ENCODE data around the gene F11R. TPM values are rescaled to one million over a fixed set of nuclear protein-coding genes. Genes with fewer than 3 reads are reported as not detected.

F11R gene
- total RNA-seq, 6 experiments from 2014 or later = 48.3 to 119 (median 65.3) TPM

DNA sequence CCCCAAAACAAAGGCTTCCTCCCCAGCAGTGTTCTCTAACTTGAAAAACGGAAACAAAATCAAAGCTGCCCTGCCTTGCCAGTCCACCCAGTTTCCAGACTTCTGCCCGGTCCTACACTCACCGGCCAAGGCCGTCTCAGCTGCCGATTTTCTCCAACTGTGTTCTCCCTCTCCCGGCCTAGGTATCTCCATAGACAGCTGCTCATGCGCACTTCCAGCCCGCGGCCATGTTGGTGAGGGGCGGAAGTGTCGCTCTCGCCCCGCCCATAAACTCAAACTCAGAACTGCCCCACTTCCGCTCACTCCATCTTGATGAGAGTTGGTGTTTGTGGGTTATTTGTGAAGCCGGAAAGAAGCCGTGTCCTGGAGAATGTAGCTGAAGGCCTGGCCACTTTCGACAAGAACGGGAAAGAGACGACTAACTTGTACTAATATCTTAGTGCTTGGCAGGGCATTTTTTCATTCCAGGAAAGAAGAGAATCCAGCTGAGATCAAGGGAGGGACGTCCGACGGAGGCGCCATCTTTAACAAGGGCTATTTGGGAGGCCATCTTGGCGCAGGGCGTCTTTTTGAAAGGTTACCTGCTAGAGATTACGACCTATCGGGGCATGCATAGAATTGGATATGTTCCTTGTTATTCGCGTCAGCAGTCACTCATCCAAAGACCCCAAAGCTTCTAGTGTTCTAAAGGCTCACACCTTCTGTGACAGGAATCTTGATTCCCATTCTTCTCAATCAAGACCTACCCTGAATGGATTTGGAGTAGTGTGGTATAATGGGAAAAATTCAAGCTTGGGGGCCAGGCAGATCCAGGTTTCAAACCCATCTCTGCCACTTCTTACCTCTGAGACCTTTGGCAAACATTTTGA lies 25.0 kb upstream of the F11R start, which contains the start of gene USF1:
Gene USF1 (minus strand): TSS at position 242 of the 869 bp plus-strand sequence. CDS start 2,702 bp downstream, outside the sequence.
- H3K36me3 ChIP-seq = peaks cover 0 to 25% (median 10%) of the 10 kb centered on the region in 4 donors
- WGBS (ENCODE audit: insufficient coverage, low coverage, low lambda C conversion rate, missing lambda C conversion rate) = under 1% methylated on average over 29 of the region's 29 CpGs
- ATAC-seq = peak; percentile 91 to 92 (median 92)
- peaks cover 0 to 7% (median 4%) of the 10 kb centered on the region in 4 donors for H3K4me1 ChIP-seq
- no peaks in the 10 kb centered on the region for H3K27me3 ChIP-seq
- H3K9me3 ChIP-seq = no peaks in the 10 kb centered on the region
- TF ChIP-seq, protein P1, sequence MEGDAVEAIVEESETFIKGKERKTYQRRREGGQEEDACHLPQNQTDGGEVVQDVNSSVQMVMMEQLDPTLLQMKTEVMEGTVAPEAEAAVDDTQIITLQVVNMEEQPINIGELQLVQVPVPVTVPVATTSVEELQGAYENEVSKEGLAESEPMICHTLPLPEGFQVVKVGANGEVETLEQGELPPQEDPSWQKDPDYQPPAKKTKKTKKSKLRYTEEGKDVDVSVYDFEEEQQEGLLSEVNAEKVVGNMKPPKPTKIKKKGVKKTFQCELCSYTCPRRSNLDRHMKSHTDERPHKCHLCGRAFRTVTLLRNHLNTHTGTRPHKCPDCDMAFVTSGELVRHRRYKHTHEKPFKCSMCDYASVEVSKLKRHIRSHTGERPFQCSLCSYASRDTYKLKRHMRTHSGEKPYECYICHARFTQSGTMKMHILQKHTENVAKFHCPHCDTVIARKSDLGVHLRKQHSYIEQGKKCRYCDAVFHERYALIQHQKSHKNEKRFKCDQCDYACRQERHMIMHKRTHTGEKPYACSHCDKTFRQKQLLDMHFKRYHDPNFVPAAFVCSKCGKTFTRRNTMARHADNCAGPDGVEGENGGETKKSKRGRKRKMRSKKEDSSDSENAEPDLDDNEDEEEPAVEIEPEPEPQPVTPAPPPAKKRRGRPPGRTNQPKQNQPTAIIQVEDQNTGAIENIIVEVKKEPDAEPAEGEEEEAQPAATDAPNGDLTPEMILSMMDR (IDR thresholded peaks at IDR 0.05) = peak in 1 of 4 donors; percentile 2
- peak; percentile 68 for TF ChIP-seq POLR2A (IDR thresholded peaks at IDR 0.05)
- peak; percentile 90 to 93 (median 93) for DNase-seq
- H3K27ac ChIP-seq = peak within 1 kb of the TSS; percentile 91 to 96 (median 94)
- H3K4me3 ChIP-seq = peak within 1 kb of the TSS; percentile 83 to 94 (median 93)
- intact Hi-C loops (cut with DNase I) = loop anchor here in 1 of 2 donors (10.0 kb wide), 1 partner anchor 51 kb away; no protein-coding TSS in a partner anchor

DNA sequence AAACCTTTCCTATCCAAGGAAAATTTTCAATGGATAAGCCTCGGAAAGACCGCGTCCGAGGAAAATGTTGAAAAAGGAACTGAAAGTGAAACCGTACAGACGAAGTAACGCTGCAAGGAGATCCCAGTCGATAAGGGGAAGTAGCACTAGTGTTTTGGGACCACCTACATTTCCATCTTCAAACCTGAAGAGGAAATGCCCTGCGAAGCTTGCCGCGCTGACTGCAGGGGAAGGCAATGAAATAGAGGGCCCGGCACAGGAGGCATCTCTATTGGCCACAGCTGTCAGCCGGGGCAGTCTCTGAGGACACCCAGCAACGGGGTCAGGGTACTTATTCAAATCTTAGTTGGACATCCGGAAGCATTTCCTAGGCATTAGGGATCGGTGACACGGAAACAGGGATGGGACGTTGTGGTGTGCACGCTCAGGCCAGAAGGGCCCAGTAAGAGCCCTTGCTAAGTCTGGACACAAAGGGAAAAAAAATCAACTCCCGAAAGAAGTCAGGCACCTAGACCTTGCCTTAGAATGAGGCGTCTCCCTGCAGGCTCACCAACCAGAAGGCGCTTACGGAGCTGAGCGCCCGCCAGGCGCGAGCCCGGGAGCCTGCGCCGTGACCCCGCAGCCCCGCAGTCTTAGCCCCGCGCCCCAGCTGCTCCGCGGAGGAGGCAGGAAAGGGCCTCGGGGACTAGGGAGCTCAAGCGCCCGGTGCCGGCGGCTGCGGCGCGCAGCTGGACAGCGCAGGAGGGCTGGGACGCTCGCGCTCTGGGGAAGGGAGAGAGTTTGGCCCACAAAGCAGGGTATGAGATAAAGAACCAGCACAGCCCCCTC lies 24.2 kb upstream of the F11R start:
- peak overlapping the region; percentile 91 to 96 (median 94) for H3K27ac ChIP-seq
- H3K9me3 ChIP-seq = no peaks in the 10 kb centered on the region
- peaks cover 4 to 33% (median 15%) of the 10 kb centered on the region in 4 donors for H3K36me3 ChIP-seq
- TF ChIP-seq POLR2A (IDR thresholded peaks at IDR 0.05) = peak; percentile 66
- TF ChIP-seq, protein P1 (IDR thresholded peaks at IDR 0.05) = peak in 1 of 4 donors; percentile 3
- DNase-seq (peak; percentile 79 to 88 (median 87)), ATAC-seq (peak; percentile 69 to 84 (median 76))
- under 1% methylated on average over 31 of the region's 48 CpGs for WGBS (ENCODE audit: insufficient coverage, low coverage, low lambda C conversion rate, missing lambda C conversion rate)
- peak overlapping the region; percentile 83 to 94 (median 93) for H3K4me3 ChIP-seq
- intact Hi-C loops (cut with DNase I) = loop anchor here in 1 of 2 donors (10.0 kb wide), 1 partner anchor 50 kb away; no protein-coding TSS in a partner anchor
- no peaks in the 10 kb centered on the region for H3K27me3 ChIP-seq
- peaks cover 0 to 7% (median 4%) of the 10 kb centered on the region in 4 donors for H3K4me1 ChIP-seq

DNA sequence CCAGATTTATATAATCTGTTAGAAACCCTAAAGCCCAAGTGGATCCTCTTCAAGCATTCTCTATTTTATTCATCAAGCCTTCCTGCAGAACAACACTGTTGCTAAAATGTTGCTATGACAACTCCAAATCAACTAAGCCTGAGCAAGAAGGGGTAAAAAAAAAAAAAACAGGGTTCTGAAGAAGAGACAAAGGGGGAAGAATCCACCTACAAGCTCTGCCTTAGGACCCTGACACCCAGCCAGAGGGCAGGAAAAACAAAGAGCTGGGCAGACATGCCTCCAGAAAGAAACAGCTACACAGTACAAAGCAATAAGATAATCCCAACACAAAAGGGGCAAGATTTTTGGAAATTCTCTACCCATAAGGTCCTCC lies 23.6 kb upstream of the F11R start:
- DNase-seq = no peak
- intact Hi-C loops (cut with DNase I) = loop anchor here in 1 of 2 donors (10.0 kb wide), 1 partner anchor 50 kb away; no protein-coding TSS in a partner anchor
- TF ChIP-seq, protein P1 (IDR thresholded peaks at IDR 0.05) = no peak
- no peak for TF ChIP-seq POLR2A (IDR thresholded peaks at IDR 0.05)

DNA sequence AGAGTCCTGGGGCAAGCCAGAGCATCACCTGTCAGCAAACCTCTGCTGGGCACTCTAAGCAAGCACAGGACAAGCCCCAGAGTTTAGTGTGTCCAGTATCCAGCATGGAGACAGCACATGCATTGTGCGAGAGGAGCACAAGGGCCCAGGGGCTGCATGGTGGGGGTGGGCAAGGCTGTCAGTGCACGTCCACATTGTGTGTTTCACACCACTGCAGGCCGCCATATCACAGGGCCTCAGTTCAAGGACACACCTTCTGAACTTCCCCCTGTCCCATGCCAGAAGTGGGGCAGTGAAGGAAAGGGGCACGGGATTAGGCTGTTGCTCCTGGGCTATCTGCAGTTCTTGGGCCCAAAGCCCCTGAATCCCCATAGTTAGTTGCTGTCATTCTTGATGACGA lies 18.6 kb upstream of the F11R start:
- intact Hi-C loops (cut with DNase I) = no loop called here
- H3K4me3 ChIP-seq = no peak overlapping the region
- H3K36me3 ChIP-seq = peaks cover 6 to 41% (median 21%) of the 10 kb centered on the region in 4 donors

More for the DNA sequence above, 23.6 kb upstream of the F11R start:
- no peak for ATAC-seq
- Histone ChIP-seq H3K27ac (peak overlapping the region; percentile 91 to 96 (median 94)), H3K27me3 (no peaks in the 10 kb centered on the region), H3K36me3 (peaks cover 6 to 39% (median 19%) of the 10 kb centered on the region in 4 donors), H3K9me3 (no peaks in the 10 kb centered on the region), H3K4me1 (peaks cover 0 to 8% (median 4%) of the 10 kb centered on the region in 4 donors), H3K4me3 (peak overlapping the region; percentile 83 to 94 (median 93))

More for the DNA sequence above, 18.6 kb upstream of the F11R start:
- TF ChIP-seq POLR2A (IDR thresholded peaks at IDR 0.05) = no peak
- TF ChIP-seq, protein P1 (IDR thresholded peaks at IDR 0.05) = no peak
- Histone ChIP-seq H3K27ac (peak overlapping the region in 1 of 3 donors; percentile 53), H3K4me1 (peaks cover 0 to 25% (median 9%) of the 10 kb centered on the region in 4 donors), H3K9me3 (no peaks in the 10 kb centered on the region), H3K27me3 (no peaks in the 10 kb centered on the region)
- 0% methylated on average over 1 of the region's 5 CpGs for WGBS (ENCODE audit: insufficient coverage, low coverage, low lambda C conversion rate, missing lambda C conversion rate)
- no peak for DNase-seq
- no peak for ATAC-seq

Data from right lobe of liver (tissue), 6 donors.